ENCODE measurements around the gene DCP2.

The DCP2 gene

DNA sequence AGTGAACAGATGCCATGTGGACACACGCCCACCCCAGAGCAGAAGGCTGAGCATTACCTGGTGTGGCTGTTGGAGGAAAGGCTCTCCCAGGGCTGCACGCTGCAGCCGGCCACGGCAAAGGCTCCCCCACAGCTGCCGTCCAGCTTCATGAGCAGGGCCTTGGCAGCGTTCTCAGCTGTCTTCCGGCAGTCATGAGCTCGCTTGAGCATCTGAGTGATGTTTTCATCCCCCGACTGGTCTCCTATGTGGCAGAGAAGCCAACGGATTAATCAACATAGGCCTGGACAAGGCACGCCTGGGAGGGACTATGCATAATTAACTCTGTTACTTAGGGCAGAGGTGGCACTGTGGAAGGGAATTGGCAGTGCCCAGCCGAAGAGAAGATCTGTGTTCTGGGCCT, 87.3 kb downstream of the DCP2 start:
- POLR2A ChIA-PET: interaction anchor here (1.2 kb wide), 1 partner anchor 68 kb away, joined by 3 read pairs; no protein-coding TSS in a partner anchor
- TF ChIP-seq, protein P1, sequence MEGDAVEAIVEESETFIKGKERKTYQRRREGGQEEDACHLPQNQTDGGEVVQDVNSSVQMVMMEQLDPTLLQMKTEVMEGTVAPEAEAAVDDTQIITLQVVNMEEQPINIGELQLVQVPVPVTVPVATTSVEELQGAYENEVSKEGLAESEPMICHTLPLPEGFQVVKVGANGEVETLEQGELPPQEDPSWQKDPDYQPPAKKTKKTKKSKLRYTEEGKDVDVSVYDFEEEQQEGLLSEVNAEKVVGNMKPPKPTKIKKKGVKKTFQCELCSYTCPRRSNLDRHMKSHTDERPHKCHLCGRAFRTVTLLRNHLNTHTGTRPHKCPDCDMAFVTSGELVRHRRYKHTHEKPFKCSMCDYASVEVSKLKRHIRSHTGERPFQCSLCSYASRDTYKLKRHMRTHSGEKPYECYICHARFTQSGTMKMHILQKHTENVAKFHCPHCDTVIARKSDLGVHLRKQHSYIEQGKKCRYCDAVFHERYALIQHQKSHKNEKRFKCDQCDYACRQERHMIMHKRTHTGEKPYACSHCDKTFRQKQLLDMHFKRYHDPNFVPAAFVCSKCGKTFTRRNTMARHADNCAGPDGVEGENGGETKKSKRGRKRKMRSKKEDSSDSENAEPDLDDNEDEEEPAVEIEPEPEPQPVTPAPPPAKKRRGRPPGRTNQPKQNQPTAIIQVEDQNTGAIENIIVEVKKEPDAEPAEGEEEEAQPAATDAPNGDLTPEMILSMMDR (IDR thresholded peaks at IDR 0.05; ENCODE audit: control extremely low read depth, extremely low read depth, low read depth, missing control alignments): no peak
- CTCF ChIA-PET: interaction anchor here (1.2 to 1.6 kb wide), 2 partner anchors 10 to 68 kb away, joined by 3 to 4 read pairs; no protein-coding TSS in a partner anchor
- DNase-seq (ENCODE audit: extremely low spot score): no peak

DNA sequence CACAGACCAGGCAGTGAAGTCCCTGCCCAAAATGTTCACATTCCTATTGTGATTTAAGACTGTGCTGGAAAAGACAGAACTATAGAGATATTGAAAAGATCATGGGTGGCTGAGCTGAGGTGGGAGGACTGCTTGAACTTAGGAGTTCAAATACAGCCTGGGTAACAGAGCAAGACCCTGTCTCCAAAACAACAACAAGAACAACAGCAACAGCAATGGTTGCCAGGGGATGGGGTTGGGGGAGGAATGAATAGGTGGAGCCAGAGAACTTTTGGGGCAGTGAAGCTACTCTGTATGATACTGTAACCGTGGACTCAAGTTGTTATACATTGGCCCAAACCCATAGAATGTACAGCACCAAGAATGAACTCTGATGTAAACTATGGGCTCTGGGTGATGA, 88.2 kb downstream of the DCP2 start:
- CTCF ChIA-PET: interaction anchor here (1.6 kb wide), 1 partner anchor 11 kb away, joined by 4 read pairs; no protein-coding TSS in a partner anchor
- POLR2A ChIA-PET: no interaction called here
- TF ChIP-seq, protein P1 (IDR thresholded peaks at IDR 0.05; ENCODE audit: control extremely low read depth, extremely low read depth, low read depth, missing control alignments): no peak
- no peak for DNase-seq (ENCODE audit: extremely low spot score)

DNA sequence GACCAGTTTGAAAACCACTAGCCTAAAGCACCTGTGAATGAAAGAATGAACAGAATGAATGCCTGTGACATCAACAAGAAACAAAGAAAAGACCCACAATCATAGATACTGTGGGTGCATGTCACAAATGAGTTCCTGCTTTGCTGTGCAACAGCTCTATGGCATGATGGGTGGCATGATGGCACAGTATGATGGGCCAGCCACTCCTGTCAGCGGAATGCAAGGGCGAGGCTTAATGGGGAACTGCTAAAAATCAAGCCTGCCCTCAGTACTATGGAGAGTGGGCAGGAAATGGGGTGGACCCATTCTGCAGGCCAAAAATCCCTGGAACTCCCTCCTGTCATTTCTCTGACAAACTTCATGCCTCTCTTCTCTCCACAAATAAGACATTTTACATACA, 89.0 kb downstream of the DCP2 start:
- CTCF ChIA-PET: no interaction called here
- TF ChIP-seq, protein P1 (IDR thresholded peaks at IDR 0.05; ENCODE audit: control extremely low read depth, extremely low read depth, low read depth, missing control alignments): no peak
- POLR2A ChIA-PET: no interaction called here
- DNase-seq (ENCODE audit: extremely low spot score): no peak

DNA sequence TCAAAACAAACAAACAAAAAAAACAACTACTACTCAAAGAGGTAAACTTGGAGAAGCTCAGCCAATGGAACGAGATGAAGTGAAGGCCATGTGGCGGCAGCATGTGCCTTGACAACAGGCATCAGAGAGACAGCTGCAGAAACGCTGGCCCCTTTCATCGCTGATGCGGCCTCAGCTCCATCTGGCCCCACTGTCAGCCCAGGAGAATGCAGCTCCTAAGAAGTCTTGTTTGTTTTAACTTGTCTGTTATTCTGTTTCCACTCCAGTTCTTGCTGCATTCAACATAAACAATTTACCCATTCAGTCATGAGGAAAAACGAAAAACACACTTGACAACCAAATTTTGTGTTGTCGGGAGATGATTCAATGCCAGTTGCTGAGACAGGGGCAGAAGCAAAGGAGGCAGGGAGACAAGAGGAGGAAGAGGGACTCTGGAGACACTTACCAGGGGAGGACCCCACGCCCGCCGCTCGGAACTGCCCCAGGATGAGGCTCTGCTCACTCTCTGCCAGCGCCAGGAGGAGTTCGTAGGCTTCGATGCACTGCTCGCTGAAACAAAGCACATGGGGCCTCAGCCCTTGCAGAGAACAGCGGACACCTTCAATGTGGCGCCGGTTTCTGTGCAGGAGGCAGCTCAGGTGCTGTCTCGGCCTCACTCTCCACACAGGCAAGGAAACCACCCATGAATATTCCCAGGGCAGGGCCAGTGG, 91.2 kb downstream of the DCP2 start:
- DNase-seq (ENCODE audit: extremely low spot score): no peak
- CTCF ChIA-PET: interaction anchor here (1.1 kb wide), 1 partner anchor 15 kb away, joined by 3 read pairs; no protein-coding TSS in a partner anchor
- TF ChIP-seq, protein P1 (IDR thresholded peaks at IDR 0.05; ENCODE audit: control extremely low read depth, extremely low read depth, low read depth, missing control alignments): no peak
- POLR2A ChIA-PET: no interaction called here

DNA sequence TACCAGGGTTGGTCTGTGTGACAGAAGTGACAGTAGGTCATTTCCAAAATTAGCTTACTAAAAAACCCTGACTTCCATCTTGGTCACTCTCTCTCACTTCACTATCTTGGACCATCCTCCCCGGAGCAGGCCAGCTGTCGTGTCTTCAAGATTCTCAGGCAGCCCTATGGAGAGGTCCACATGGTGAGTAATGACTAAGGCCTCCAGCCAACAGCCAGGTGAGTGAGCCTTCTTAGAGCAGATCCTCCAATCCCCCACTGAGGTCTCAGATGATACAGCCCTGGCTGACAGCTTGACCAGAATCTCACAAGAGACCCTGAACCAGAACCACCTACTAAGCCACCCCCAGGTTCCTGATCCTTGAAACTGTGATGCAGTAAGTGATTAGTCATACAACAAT, 92.0 kb downstream of the DCP2 start:
- CTCF ChIA-PET: interaction anchor here (1.1 to 1.3 kb wide), 3 partner anchors 13 to 28 kb away, joined by 3 to 4 read pairs (median 3); no protein-coding TSS in a partner anchor
- TF ChIP-seq, protein P1 (IDR thresholded peaks at IDR 0.05; ENCODE audit: control extremely low read depth, extremely low read depth, low read depth, missing control alignments): no peak
- POLR2A ChIA-PET: no interaction called here
- DNase-seq (ENCODE audit: extremely low spot score): no peak

Measured in GM10248 (cell line).